IPS DF 6.9 (cell line): ENCODE results near the gene IGLL5.

Experiments
- DNase-seq: peaks from one replicate; pipeline ENCODE4 v3.0.0-alpha.2; 2013; ENCODE audit warnings: low read depth, low spot score
- H3K27ac ChIP-seq: one replicate; pipeline ENCODE4 v1.5.1; 2013; ENCODE audit warnings: low read length, control low read depth
- H3K27me3 ChIP-seq: 2 replicates; pipeline ENCODE4 v1.6.1; 2013; ENCODE audit warnings: mild to moderate bottlenecking, low read length; ENCODE audit not compliant: control insufficient read depth, insufficient read depth
- H3K36me3 ChIP-seq: 2 replicates; pipeline ENCODE4 v1.6.1; 2013; ENCODE audit warnings: low read length; ENCODE audit not compliant: control insufficient read depth, insufficient read depth
- H3K4me1 ChIP-seq: 2 replicates; pipeline ENCODE4 v1.6.1; 2013; ENCODE audit warnings: low read length; ENCODE audit not compliant: control insufficient read depth, insufficient read depth
- H3K4me3 ChIP-seq: 2 replicates; pipeline ENCODE4 v1.5.1; 2013; ENCODE audit warnings: mild to moderate bottlenecking, low read length
- H3K9me3 ChIP-seq: 2 replicates; pipeline ENCODE4 v1.6.1; 2013; ENCODE audit warnings: low read length, inconsistent platforms; ENCODE audit not compliant: control insufficient read depth, insufficient read depth
- WGBS: extraction: QIAGEN DNeasy Blood & Tissue Kit; methylation state at CpG from one replicate; pipeline ENCODE4 v1.1.7; 2013; ENCODE audit warnings: mixed read lengths, missing lambda C conversion rate; ENCODE audit not compliant: insufficient read length, insufficient coverage; 5-methylcytosine and 5-hydroxymethylcytosine counted together

IGLL5 gene

GRCh38 chr22:22940961-22941605, 53.5 kb downstream of the IGLL5 start:
- H3K4me1 ChIP-seq = no peaks in the 10 kb centered on the region
- H3K27ac ChIP-seq = no peak overlapping the region
- no peaks in the 10 kb centered on the region for H3K9me3 ChIP-seq
- H3K36me3 ChIP-seq = no peaks in the 10 kb centered on the region
- H3K4me3 ChIP-seq = no peak overlapping the region
- no CpG with 5 or more reads among the region's 6 CpGs for WGBS
- no peaks in the 10 kb centered on the region for H3K27me3 ChIP-seq
- DNase-seq = no peak

GRCh38 chr22:22941831-22942510, 54.4 kb downstream of the IGLL5 start:
- no peaks in the 10 kb centered on the region for H3K27me3 ChIP-seq
- DNase-seq = no peak
- H3K4me1 ChIP-seq = no peaks in the 10 kb centered on the region
- no CpG with 5 or more reads among the region's 6 CpGs for WGBS
- H3K9me3 ChIP-seq = no peaks in the 10 kb centered on the region
- H3K4me3 ChIP-seq = no peak overlapping the region
- H3K27ac ChIP-seq = no peak overlapping the region
- H3K36me3 ChIP-seq = no peaks in the 10 kb centered on the region

GRCh38 chr22:22942511-22943329, 55.1 kb downstream of the IGLL5 start:
- no peaks in the 10 kb centered on the region for H3K4me1 ChIP-seq
- H3K9me3 ChIP-seq = no peaks in the 10 kb centered on the region
- peak; percentile 58 for DNase-seq
- H3K27me3 ChIP-seq = no peaks in the 10 kb centered on the region
- no peaks in the 10 kb centered on the region for H3K36me3 ChIP-seq
- H3K27ac ChIP-seq = no peak overlapping the region
- WGBS = 100% methylated on average over 1 of the region's 12 CpGs
- H3K4me3 ChIP-seq = no peak overlapping the region

GRCh38 chr22:22943521-22944267, 56.1 kb downstream of the IGLL5 start:
- Histone ChIP-seq H3K4me3 (no peak overlapping the region), H3K36me3 (no peaks in the 10 kb centered on the region), H3K9me3 (no peaks in the 10 kb centered on the region), H3K27ac (no peak overlapping the region), H3K27me3 (no peaks in the 10 kb centered on the region), H3K4me1 (no peaks in the 10 kb centered on the region)
- no peak for DNase-seq
- WGBS = no CpG with 5 or more reads among the region's 14 CpGs

- no peak overlapping the region for H3K27ac ChIP-seq
- H3K4me3 ChIP-seq = no peak overlapping the region
Measured at GRCh38 chr22:22944268-22944985, 56.8 kb downstream of the IGLL5 start.

GRCh38 chr22:22945195-22945594, 57.6 kb downstream of the IGLL5 start:
- no CpG with 5 or more reads among the region's 4 CpGs for WGBS
- no peak for DNase-seq
- Histone ChIP-seq H3K27ac (no peak overlapping the region), H3K4me3 (no peak overlapping the region), H3K4me1 (no peaks in the 10 kb centered on the region), H3K27me3 (no peaks in the 10 kb centered on the region), H3K36me3 (no peaks in the 10 kb centered on the region), H3K9me3 (no peaks in the 10 kb centered on the region; the same call in 1 of the 2 replicates)

More at GRCh38 chr22:22944268-22944985, 56.8 kb downstream of the IGLL5 start:
- Histone ChIP-seq H3K27me3 (no peaks in the 10 kb centered on the region), H3K36me3 (no peaks in the 10 kb centered on the region), H3K9me3 (no peaks in the 10 kb centered on the region), H3K4me1 (no peaks in the 10 kb centered on the region)
- DNase-seq = no peak
- no CpG with 5 or more reads among the region's 18 CpGs for WGBS
